A549 (cell line): ENCODE data around the gene PAGE2. TPM values are rescaled to one million over a fixed set of nuclear protein-coding genes. Genes with fewer than 3 reads are reported as not detected.

Source experiments
- ATAC-seq, 2 experiments: fragments of 200-7000 bp in 1 of 2; fragments of >200 bp in 1 of 2; cut with Nextera tagmentation in 1 of 2; cut with Tn5 transposase in 1 of 2; 3 replicates each; pipeline versions ENCODE4 v1.8.0 to v1.9.1; 2018 to 2020; ENCODE audit warnings: mild to moderate bottlenecking in 1 of 2, moderate library complexity in 1 of 2
- CTCF ChIA-PET: fragments of 300-600 bp; sonication (Branson Sonifier 250); formaldehyde crosslinking; extraction: SDS; loops from one replicate; lab custom pipeline; 2021; ENCODE audit warnings: antibody characterized with exemption, inconsistent platforms; lab: Yijun Ruan, JAX
- POLR2A ChIA-PET: fragments of 350-600 bp; formaldehyde crosslinking; extraction: SDS; loops from one replicate; lab custom pipeline; 2021; ENCODE audit warnings: antibody characterized with exemption, inconsistent platforms; lab: Yijun Ruan, JAX
- DNase-seq, 2 experiments: peaks; one replicate each; pipeline versions ENCODE4 v3.0.0 to v3.0.0-alpha.2; 2011 to 2016; ENCODE audit warnings: low read depth in 1 of 2, low spot score in 1 of 2
- FAIRE-seq: peaks from 2 replicates; lab custom pipeline; 2011; peaks lifted over from hg19 to GRCh38; lab: Jason Lieb, UNC
- H3K27ac ChIP-seq, 2 experiments: fragments of >200 bp; sonication (Bioruptor Twin); formaldehyde crosslinking; 3 replicates each; pipeline ENCODE4 v1.5.1; 2016 to 2017
- H3K4me1 ChIP-seq: fragments of >200 bp; sonication (Bioruptor Twin); formaldehyde crosslinking; 3 replicates; pipeline ENCODE4 v1.6.1; 2016
- H3K4me2 ChIP-seq: fragments of >200 bp; sonication (Bioruptor Twin); formaldehyde crosslinking; 3 replicates; pipeline ENCODE4 v1.6.1; 2016
- H3K4me3 ChIP-seq: fragments of >200 bp; sonication (Bioruptor Twin); formaldehyde crosslinking; 3 replicates; pipeline ENCODE4 v1.5.1; 2016
- H3K9me3 ChIP-seq: fragments of >200 bp; sonication (Bioruptor Twin); formaldehyde crosslinking; 3 replicates; pipeline ENCODE4 v1.6.1; 2016
- BCL3 ChIP-seq: fragments of >200 bp; sonication (Bioruptor Twin); formaldehyde crosslinking; IDR thresholded peaks from 3 replicates; pipeline ENCODE4 v1.6.1; 2016
- CBX2 ChIP-seq: fragments of 200-600 bp; sonication (generic); IDR thresholded peaks from 2 replicates; pipeline ENCODE4 v1.6.1; 2016; ENCODE audit warnings: low read depth, mild to moderate bottlenecking, borderline replicate concordance
- CBX8 ChIP-seq: fragments of 200-600 bp; sonication (generic); IDR thresholded peaks from 2 replicates; pipeline ENCODE4 v1.6.1; 2016
- CEBPB ChIP-seq, 2 experiments: fragments of >200 bp in 1 of 2; sonication (Bioruptor Twin) in 1 of 2; formaldehyde crosslinking in 1 of 2; IDR thresholded peaks; 2 replicates each; pipeline ENCODE4 v1.6.1; 2012 to 2016
- EHMT2 ChIP-seq: fragments of 200-600 bp; sonication (generic); IDR thresholded peaks from 2 replicates; pipeline ENCODE4 v1.6.1; 2016; ENCODE audit warnings: antibody characterized with exemption, low read depth, mild to moderate bottlenecking, moderate library complexity
- FOSL2 ChIP-seq, 2 experiments: fragments of 450-650 bp in 1 of 2; fragments of >200 bp in 1 of 2; sonication (Bioruptor Twin) in 1 of 2; formaldehyde crosslinking; IDR thresholded peaks; 2 replicates each; pipeline versions ENCODE4 v1.5.0 to v1.6.1; 2016 to 2020; ENCODE audit warnings: mild to moderate bottlenecking in 1 of 2, moderate library complexity in 1 of 2
- HDAC2 ChIP-seq: fragments of 200-600 bp; sonication (generic); IDR thresholded peaks from 2 replicates; pipeline ENCODE4 v1.6.1; 2016
- HES2 ChIP-seq: fragments of >200 bp; sonication (Bioruptor Twin); formaldehyde crosslinking; IDR thresholded peaks from 2 replicates; pipeline ENCODE4 v1.6.1; 2016
- HEYL ChIP-seq: fragments of 250-450 bp; sonication (Bioruptor Pico); IDR thresholded peaks from 2 replicates; pipeline ENCODE4 v1.8.0; 2021; ENCODE audit warnings: mild to moderate bottlenecking, moderate library complexity
- HMGXB4 ChIP-seq: fragments of 250-450 bp; sonication (Bioruptor Pico); IDR thresholded peaks from 2 replicates; pipeline ENCODE4 v1.5.0; 2021; ENCODE audit warnings: mild to moderate bottlenecking, moderate library complexity, borderline replicate concordance
- HOXB5 ChIP-seq: fragments of 250-450 bp; sonication (Bioruptor Pico); IDR thresholded peaks from 2 replicates; pipeline ENCODE4 v1.5.0; 2020; ENCODE audit warnings: mild to moderate bottlenecking, moderate library complexity
- JUN ChIP-seq, 2 experiments: fragments of >200 bp; sonication (Bioruptor Twin); formaldehyde crosslinking; IDR thresholded peaks; 2 replicates in 1 of 2; 3 replicates in 1 of 2; pipeline ENCODE4 v1.6.1; 2016 to 2017
- KDM1A ChIP-seq: fragments of 200-600 bp; sonication (generic); IDR thresholded peaks from 2 replicates; pipeline ENCODE4 v1.6.1; 2016; ENCODE audit warnings: low read depth, mild to moderate bottlenecking
- KDM5A ChIP-seq: fragments of 200-600 bp; sonication (generic); IDR thresholded peaks from 2 replicates; pipeline ENCODE4 v1.6.1; 2016; ENCODE audit warnings: antibody characterized with exemption, mild to moderate bottlenecking
- MAFK ChIP-seq: fragments of 450-650 bp; IDR thresholded peaks from 2 replicates; pipeline ENCODE4 v1.6.1; 2014; ENCODE audit not compliant: partially characterized antibody
- MAZ ChIP-seq: fragments of 150-350 bp; IDR thresholded peaks from 2 replicates; pipeline ENCODE4 v1.6.1; 2014; ENCODE audit warnings: antibody characterized with exemption, low read depth, low read length, borderline replicate concordance
- MYC ChIP-seq: IDR thresholded peaks from 2 replicates; pipeline ENCODE4 v1.6.1; 2012; ENCODE audit warnings: mild to moderate bottlenecking, inconsistent platforms, low read length, improper control_type of control experiment, borderline replicate concordance
- NPAS2 ChIP-seq: fragments of 250-450 bp; sonication (Bioruptor Pico); IDR thresholded peaks from 2 replicates; pipeline ENCODE4 v1.8.0; 2022; ENCODE audit warnings: mild to moderate bottlenecking, moderate library complexity, borderline replicate concordance
- PHF8 ChIP-seq: fragments of 200-600 bp; sonication (generic); IDR thresholded peaks from 2 replicates; pipeline ENCODE4 v1.6.1; 2016; ENCODE audit warnings: low read depth, mild to moderate bottlenecking, antibody characterized with exemption, moderate library complexity, borderline replicate concordance
- RARB ChIP-seq: fragments of 250-450 bp; sonication (Bioruptor Pico); IDR thresholded peaks from 2 replicates; pipeline ENCODE4 v1.8.0; 2021; ENCODE audit warnings: mild to moderate bottlenecking, moderate library complexity
- REST ChIP-seq: fragments of 200-600 bp; sonication (generic); IDR thresholded peaks from 2 replicates; pipeline ENCODE4 v1.6.1; 2016; ENCODE audit warnings: antibody characterized with exemption, mild to moderate bottlenecking, moderate library complexity
- SMC3 ChIP-seq: fragments of >200 bp; sonication (Bioruptor Twin); formaldehyde crosslinking; IDR thresholded peaks from 3 replicates; pipeline ENCODE4 v1.6.1; 2018; ENCODE audit warnings: inconsistent platforms
- ZC3H11A ChIP-seq: fragments of 450-650 bp; IDR thresholded peaks from 2 replicates; pipeline ENCODE4 v1.6.1; 2014; ENCODE audit warnings: antibody characterized with exemption, mild to moderate bottlenecking
- ZNF302 ChIP-seq: fragments of 250-450 bp; sonication (Bioruptor Pico); IDR thresholded peaks from 2 replicates; pipeline ENCODE4 v1.9.0; 2021; ENCODE audit warnings: inconsistent platforms, mild to moderate bottlenecking, moderate library complexity
- WGBS: methylation state at CpG from one replicate; pipeline ENCODE4 v1.1.6; 2017; ENCODE audit errors: missing lambda C conversion rate; 5-methylcytosine and 5-hydroxymethylcytosine counted together
- polyA plus RNA-seq, 4 experiments: library from polyadenylated mRNA; depleted of rRNA in 3 of 4; stranded (reverse); fragments of >200 nt; fragmentation: RNase III in 1 of 4; extraction: RNeasy Plus Mini Kit Qiagen cat#74134 plus additional on column Dnase treatment in 1 of 4; gene quantifications; 2 replicates in 3 of 4; 3 replicates in 1 of 4; pipeline ENCODE4 v1.2.3, GENCODE V29; 2011 to 2017

PAGE2 gene
- polyA plus RNA-seq, 2 of the 4 experiments (the other 2 are of a cell fraction): not detected

GRCh38 chrX:55098691-55099090 lies 9.9 kb downstream of the PAGE2 start:
- 3% methylated on average over 2 of the region's 2 CpGs for WGBS
- Histone ChIP-seq H3K4me2 (no peak overlapping the region), H3K9me3 (no peaks in the 10 kb centered on the region), H3K4me3 (no peak overlapping the region), H3K4me1 (no peaks in the 10 kb centered on the region), H3K27ac (no peak overlapping the region)
- TF ChIP-seq HEYL (CRISPR knock-in tag) (no peak), KDM5A (no peak), KDM1A (no peak), RARB (CRISPR knock-in tag) (no peak), CEBPB (IDR thresholded peaks at IDR 0.05) (no peak), HES2 (no peak), NPAS2 (CRISPR knock-in tag) (no peak), ZNF302 (CRISPR knock-in tag) (no peak)
- CTCF ChIA-PET: no interaction called here
- ATAC-seq (no peak), DNase-seq (no peak), FAIRE-seq (no peak)
- POLR2A ChIA-PET: no interaction called here

- no peak for DNase-seq
- Histone ChIP-seq H3K4me2 (no peak overlapping the region), H3K27ac (no peak overlapping the region), H3K4me1 (no peaks in the 10 kb centered on the region), H3K9me3 (no peaks in the 10 kb centered on the region), H3K4me3 (no peak overlapping the region)
- CTCF ChIA-PET: no interaction called here
- no peak for ATAC-seq
- POLR2A ChIA-PET: no interaction called here
- no peak for FAIRE-seq
- TF ChIP-seq CBX8 (no peak), KDM5A (no peak), MAFK (peak; percentile 71), HMGXB4 (no peak), FOSL2 (IDR thresholded peaks at IDR 0.05) (no peak), FOSL2 (CRISPR knock-in tag; IDR thresholded peaks at IDR 0.05) (no peak)
- WGBS: 4% methylated on average over 1 of the region's 1 CpG
Observed at GRCh38 chrX:55099162-55099561, 10.3 kb downstream of the PAGE2 start.

- FAIRE-seq (no peak), ATAC-seq (no peak), DNase-seq (no peak)
- CTCF ChIA-PET: no interaction called here
- TF ChIP-seq MAZ (no peak), REST (no peak), ZC3H11A (no peak), PHF8 (no peak), MYC (no peak), JUN (IDR thresholded peaks at IDR 0.05) (no peak), HOXB5 (CRISPR knock-in tag) (no peak), CBX2 (no peak), SMC3 (no peak), EHMT2 (no peak), HDAC2 (no peak), BCL3 (no peak)
- H3K4me1 ChIP-seq: no peaks in the 10 kb centered on the region
- WGBS: 5% methylated on average over 3 of the region's 3 CpGs
- H3K9me3 ChIP-seq: no peaks in the 10 kb centered on the region
- no peak overlapping the region for H3K27ac ChIP-seq
- H3K4me3 ChIP-seq: no peak overlapping the region
- no peak overlapping the region for H3K4me2 ChIP-seq
- POLR2A ChIA-PET: no interaction called here
Observed at GRCh38 chrX:55102754-55103153, 13.9 kb downstream of the PAGE2 start.
